Measurements from ENCODE around the gene RGS11. TPM values are rescaled to one million over a fixed set of nuclear protein-coding genes. Genes with fewer than 3 reads are reported as not detected.

RGS11 gene
- total RNA-seq, 1 experiment from 2014 or later, result 2.9 TPM

DNA sequence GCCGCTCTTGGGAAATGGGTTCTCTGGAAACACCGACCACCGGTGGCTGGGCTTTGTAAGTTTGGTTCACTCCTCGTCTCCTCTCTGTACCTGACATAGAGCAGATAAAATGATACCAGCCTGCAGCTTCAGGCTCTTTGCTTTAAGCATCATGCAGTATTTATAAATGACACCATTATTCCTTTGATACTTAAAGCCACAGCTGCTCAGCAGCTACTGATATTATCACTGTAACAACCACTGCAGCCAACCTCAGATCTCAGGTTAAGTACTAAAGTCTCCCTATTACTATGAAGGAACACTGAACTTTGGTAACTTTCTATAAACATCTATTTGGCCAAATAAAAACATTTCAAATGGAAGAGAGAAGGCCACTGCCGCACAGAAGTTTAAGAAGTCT is 41.8 kb upstream of the RGS11 start:
- H3K23me2 ChIP-seq (ENCODE audit: insufficient read length, low read depth, low read length, poor library complexity, severe bottlenecking), result no peaks in the 10 kb centered on the region
- H3K79me2 ChIP-seq (ENCODE audit: insufficient read depth, low read length), result peaks cover 3% of the 10 kb centered on the region; the same call in 1 of the 2 replicates
- no peaks in the 10 kb centered on the region for H3K27me3 Mint-ChIP-seq (ENCODE audit: low read depth)
- H4K8ac ChIP-seq (replicated peaks; ENCODE audit: insufficient read length, low read depth, low read length), result no peak overlapping the region
- no peak overlapping the region for H2BK15ac ChIP-seq (ENCODE audit: low read depth, low read length)
- H3K4me1 Mint-ChIP-seq, result peaks cover 22% of the 10 kb centered on the region in 2 experiments
- H3K23ac ChIP-seq (ENCODE audit: insufficient read length, low read depth, low read length), result no peak overlapping the region
- WGBS (ENCODE audit: extremely low coverage, insufficient read length, low lambda C conversion rate), result no CpG with 5 or more reads among the region's 5 CpGs
- no peak overlapping the region for H2BK5ac ChIP-seq (ENCODE audit: insufficient read length, low read length)
- no peak overlapping the region for H2BK12ac ChIP-seq (ENCODE audit: insufficient read length, low read depth, low read length)
- no peaks in the 10 kb centered on the region for H3K9me3 ChIP-seq (ENCODE audit: control insufficient read depth, low read depth, low read length)
- no peak for DNase-seq
- no peak overlapping the region for H3K18ac ChIP-seq (ENCODE audit: insufficient read length, low read depth, low read length)
- H3K27me3 ChIP-seq (ENCODE audit: insufficient read depth, low read length), result no peaks in the 10 kb centered on the region
- H3K4me2 ChIP-seq (ENCODE audit: insufficient read depth, insufficient read length, low read length), result no peak overlapping the region
- no peak overlapping the region for H3K27ac ChIP-seq (ENCODE audit: insufficient read length, low read depth, low read length)
- no peak overlapping the region for H3K56ac ChIP-seq (ENCODE audit: insufficient read length, low read depth, low read length)
- no peak overlapping the region for H3K9ac ChIP-seq (ENCODE audit: extremely low read depth, insufficient read length, low read length)
- no peaks in the 10 kb centered on the region for H3K9me3 Mint-ChIP-seq
- peaks cover 5 to 27% (median 24%) of the 10 kb centered on the region in 3 experiments; a peak in 6 of 7 replicates for H3K36me3 Mint-ChIP-seq (ENCODE audit: insufficient read depth in 1 of 3, low read depth in 3 of 3)
- H3K4ac ChIP-seq (ENCODE audit: low read depth, low read length), result no peak overlapping the region
- no peak overlapping the region for H2AK5ac ChIP-seq (ENCODE audit: insufficient read length, low read length)
- no peaks in the 10 kb centered on the region for H4K20me1 ChIP-seq (ENCODE audit: control insufficient read depth, insufficient read depth, insufficient read length)
- H2AFZ ChIP-seq (ENCODE audit: low read length), result no peak overlapping the region
- H2BK20ac ChIP-seq (ENCODE audit: low read depth, low read length, poor library complexity, severe bottlenecking), result no peak overlapping the region
- no peak overlapping the region for H3T11ph ChIP-seq (ENCODE audit: low read length)
- H3K4me3 Mint-ChIP-seq, result no peak overlapping the region
- H4K5ac ChIP-seq (ENCODE audit: insufficient read length, low read depth, low read length), result no peak overlapping the region
- H2BK120ac ChIP-seq (ENCODE audit: low read depth, low read length, poor library complexity, severe bottlenecking), result no peak overlapping the region
- H4K91ac ChIP-seq (ENCODE audit: insufficient read length, low read depth, low read length), result no peak overlapping the region
- TF ChIP-seq, protein P1, sequence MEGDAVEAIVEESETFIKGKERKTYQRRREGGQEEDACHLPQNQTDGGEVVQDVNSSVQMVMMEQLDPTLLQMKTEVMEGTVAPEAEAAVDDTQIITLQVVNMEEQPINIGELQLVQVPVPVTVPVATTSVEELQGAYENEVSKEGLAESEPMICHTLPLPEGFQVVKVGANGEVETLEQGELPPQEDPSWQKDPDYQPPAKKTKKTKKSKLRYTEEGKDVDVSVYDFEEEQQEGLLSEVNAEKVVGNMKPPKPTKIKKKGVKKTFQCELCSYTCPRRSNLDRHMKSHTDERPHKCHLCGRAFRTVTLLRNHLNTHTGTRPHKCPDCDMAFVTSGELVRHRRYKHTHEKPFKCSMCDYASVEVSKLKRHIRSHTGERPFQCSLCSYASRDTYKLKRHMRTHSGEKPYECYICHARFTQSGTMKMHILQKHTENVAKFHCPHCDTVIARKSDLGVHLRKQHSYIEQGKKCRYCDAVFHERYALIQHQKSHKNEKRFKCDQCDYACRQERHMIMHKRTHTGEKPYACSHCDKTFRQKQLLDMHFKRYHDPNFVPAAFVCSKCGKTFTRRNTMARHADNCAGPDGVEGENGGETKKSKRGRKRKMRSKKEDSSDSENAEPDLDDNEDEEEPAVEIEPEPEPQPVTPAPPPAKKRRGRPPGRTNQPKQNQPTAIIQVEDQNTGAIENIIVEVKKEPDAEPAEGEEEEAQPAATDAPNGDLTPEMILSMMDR (conservative IDR thresholded peaks at IDR 0.05), result no peak
- H3K79me1 ChIP-seq (ENCODE audit: insufficient read depth, low read depth, low read length, poor library complexity, severe bottlenecking), result peaks cover 5% of the 10 kb centered on the region
- H3K27ac Mint-ChIP-seq, result peak overlapping the region in 1 of 3 experiments; percentile 11; a peak in 1 of 7 replicates
- H3K14ac ChIP-seq (ENCODE audit: insufficient read depth, low read length), result no peak overlapping the region
- H3K4me1 ChIP-seq (ENCODE audit: insufficient read depth, low read length), result no peaks in the 10 kb centered on the region; the same call in 1 of the 2 replicates
